Measurements from ENCODE around the gene B4GAT1. TPM values are rescaled to one million over a fixed set of nuclear protein-coding genes. Genes with fewer than 3 reads are reported as not detected.

The B4GAT1 gene
- total and polyA plus RNA-seq, 9 of the 15 experiments (the other 6 are each of a cell fraction or from before 2014, with no cell fraction given), result 0.86 to 9.5 (median 3.8) TPM

DNA sequence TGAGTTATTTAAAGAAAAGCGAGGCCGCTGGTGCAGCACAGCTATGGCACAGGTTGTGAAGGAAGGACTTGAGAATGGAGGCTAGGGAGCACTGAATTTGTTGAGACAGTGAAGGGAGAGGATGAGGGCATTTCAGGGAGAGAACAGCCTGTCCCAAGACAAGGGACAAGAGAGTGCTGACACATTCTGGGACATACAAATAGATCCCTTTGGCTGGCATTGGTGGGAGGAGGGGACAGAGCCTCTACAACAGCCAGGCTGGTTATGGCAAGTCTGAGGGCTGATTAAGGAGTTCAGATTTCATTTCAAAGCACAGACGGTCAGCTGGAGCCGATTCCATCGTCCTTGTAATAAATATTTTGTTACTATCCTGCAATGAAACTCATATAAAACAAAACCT, 25.8 kb upstream of the B4GAT1 start (continued):
- TF ChIP-seq, protein P1, sequence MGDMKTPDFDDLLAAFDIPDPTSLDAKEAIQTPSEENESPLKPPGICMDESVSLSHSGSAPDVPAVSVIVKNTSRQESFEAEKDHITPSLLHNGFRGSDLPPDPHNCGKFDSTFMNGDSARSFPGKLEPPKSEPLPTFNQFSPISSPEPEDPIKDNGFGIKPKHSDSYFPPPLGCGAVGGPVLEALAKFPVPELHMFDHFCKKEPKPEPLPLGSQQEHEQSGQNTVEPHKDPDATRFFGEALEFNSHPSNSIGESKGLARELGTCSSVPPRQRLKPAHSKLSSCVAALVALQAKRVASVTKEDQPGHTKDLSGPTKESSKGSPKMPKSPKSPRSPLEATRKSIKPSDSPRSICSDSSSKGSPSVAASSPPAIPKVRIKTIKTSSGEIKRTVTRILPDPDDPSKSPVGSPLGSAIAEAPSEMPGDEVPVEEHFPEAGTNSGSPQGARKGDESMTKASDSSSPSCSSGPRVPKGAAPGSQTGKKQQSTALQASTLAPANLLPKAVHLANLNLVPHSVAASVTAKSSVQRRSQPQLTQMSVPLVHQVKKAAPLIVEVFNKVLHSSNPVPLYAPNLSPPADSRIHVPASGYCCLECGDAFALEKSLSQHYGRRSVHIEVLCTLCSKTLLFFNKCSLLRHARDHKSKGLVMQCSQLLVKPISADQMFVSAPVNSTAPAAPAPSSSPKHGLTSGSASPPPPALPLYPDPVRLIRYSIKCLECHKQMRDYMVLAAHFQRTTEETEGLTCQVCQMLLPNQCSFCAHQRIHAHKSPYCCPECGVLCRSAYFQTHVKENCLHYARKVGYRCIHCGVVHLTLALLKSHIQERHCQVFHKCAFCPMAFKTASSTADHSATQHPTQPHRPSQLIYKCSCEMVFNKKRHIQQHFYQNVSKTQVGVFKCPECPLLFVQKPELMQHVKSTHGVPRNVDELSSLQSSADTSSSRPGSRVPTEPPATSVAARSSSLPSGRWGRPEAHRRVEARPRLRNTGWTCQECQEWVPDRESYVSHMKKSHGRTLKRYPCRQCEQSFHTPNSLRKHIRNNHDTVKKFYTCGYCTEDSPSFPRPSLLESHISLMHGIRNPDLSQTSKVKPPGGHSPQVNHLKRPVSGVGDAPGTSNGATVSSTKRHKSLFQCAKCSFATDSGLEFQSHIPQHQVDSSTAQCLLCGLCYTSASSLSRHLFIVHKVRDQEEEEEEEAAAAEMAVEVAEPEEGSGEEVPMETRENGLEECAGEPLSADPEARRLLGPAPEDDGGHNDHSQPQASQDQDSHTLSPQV (IDR thresholded peaks at IDR 0.05), result no peak
- TF ChIP-seq ZNF668 (CRISPR knock-in tag; IDR thresholded peaks at IDR 0.05) (no peak), DACH1 (IDR thresholded peaks at IDR 0.05; ENCODE audit: partially characterized antibody) (no peak), CBX8 (IDR thresholded peaks at IDR 0.05; ENCODE audit: borderline replicate concordance, extremely low read depth, low read depth, low read length, poor library complexity, severe bottlenecking) (no peak), MTA1 (IDR thresholded peaks at IDR 0.05; ENCODE audit: borderline replicate concordance) (no peak), STAG1 (CRISPR knock-in tag; IDR thresholded peaks at IDR 0.05; ENCODE audit: borderline replicate concordance) (no peak), CREM (IDR thresholded peaks at IDR 0.05; ENCODE audit: low read depth) (no peak)
